ENCODE data around the gene BEND7. TPM values are rescaled to one million over a fixed set of nuclear protein-coding genes. Genes with fewer than 3 reads are reported as not detected.

The BEND7 gene
- total and polyA plus RNA-seq, 2 of the 13 experiments (the other 11 are each of a cell fraction or from before 2014, with no cell fraction given): 14.1 to 17.1 TPM

GRCh38 chr10:13412894-13413293 is 115.9 kb downstream of the BEND7 start:
- no peak overlapping the region for H3K4me2 ChIP-seq (ENCODE audit: low read depth, low read length)
- in situ Hi-C loops (cut with HindIII; ENCODE audit: extremely low pct_ligation_motif_present, low pct_unique_long_range_greater_than_20kb) (loop anchor here (10.0 kb wide), 1 partner anchor 122 kb away; no protein-coding TSS in a partner anchor), intact Hi-C loops (cut with micrococcal nuclease; ENCODE audit: unreplicated experiment) (no loop called here)
- no peak overlapping the region for H3K27ac ChIP-seq (ENCODE audit: extremely low read length, insufficient read depth, low read length)
- TF ChIP-seq ZFP36L2 (CRISPR knock-in tag; IDR thresholded peaks at IDR 0.05) (no peak), DR1 (CRISPR knock-in tag; IDR thresholded peaks at IDR 0.05) (no peak), CERS6 (CRISPR knock-in tag; IDR thresholded peaks at IDR 0.05) (no peak)
- H3K4me3 ChIP-seq (replicated peaks in 1 of 3; ENCODE audit: insufficient read depth in 1 of 3, low read depth in 2 of 3, low read length in 3 of 3): no peak overlapping the region
- FAIRE-seq (no peak), DNase-seq (ENCODE audit: low spot score) (no peak), ATAC-seq (no peak)
- ChIA-PET CTCF (ENCODE audit: low intra/inter-chr PET ratio, low total read pairs) (no interaction called here), POLR2A (no interaction called here)
- H4K20me1 ChIP-seq (ENCODE audit: insufficient read depth, low read length): no peaks in the 10 kb centered on the region
- no peaks in the 10 kb centered on the region; a peak in 1 of 5 replicates for H3K27me3 ChIP-seq (ENCODE audit: control insufficient read depth in 1 of 2, insufficient read depth in 2 of 2, low read length in 2 of 2)
- peaks cover 10% of the 10 kb centered on the region for H3K9me3 ChIP-seq (ENCODE audit: low read length)
- BruUV-seq (replicated peaks): no TSS peak
- H3K9ac ChIP-seq (ENCODE audit: insufficient read depth, low read depth, low read length): no peak overlapping the region
- no peaks in the 10 kb centered on the region for H3K36me3 ChIP-seq (replicated peaks in 1 of 2; ENCODE audit: control insufficient read depth in 1 of 2, insufficient read depth in 2 of 2, low read length in 2 of 2)
- H2AFZ ChIP-seq (ENCODE audit: low read length): no peak overlapping the region
- H3K4me1 ChIP-seq (ENCODE audit: insufficient read depth, low read length): peaks cover 43% of the 10 kb centered on the region
- H3K79me2 ChIP-seq (ENCODE audit: insufficient read depth, low read length): no peaks in the 10 kb centered on the region
- 43% methylated on average over 3 of the region's 3 CpGs for WGBS (ENCODE audit: low lambda C conversion rate)

GRCh38 chr10:13404791-13405190 is 124.0 kb downstream of the BEND7 start:
- Histone ChIP-seq H3K36me3 (replicated peaks in 1 of 2; ENCODE audit: control insufficient read depth in 1 of 2, insufficient read depth in 2 of 2, low read length in 2 of 2) (no peaks in the 10 kb centered on the region), H3K4me1 (ENCODE audit: insufficient read depth, low read length) (peaks cover 10% of the 10 kb centered on the region), H3K27me3 (ENCODE audit: control insufficient read depth in 1 of 2, insufficient read depth in 2 of 2, low read length in 2 of 2) (peaks cover 0 to 3% of the 10 kb centered on the region in 2 experiments; a peak in 1 of 5 replicates), H2AFZ (ENCODE audit: low read length) (no peak overlapping the region), H3K79me2 (ENCODE audit: insufficient read depth, low read length) (no peaks in the 10 kb centered on the region), H3K4me3 (replicated peaks in 1 of 3; ENCODE audit: insufficient read depth in 1 of 3, low read depth in 2 of 3, low read length in 3 of 3) (no peak overlapping the region), H3K9ac (ENCODE audit: insufficient read depth, low read depth, low read length) (no peak overlapping the region), H3K4me2 (ENCODE audit: low read depth, low read length) (no peak overlapping the region), H4K20me1 (ENCODE audit: insufficient read depth, low read length) (no peaks in the 10 kb centered on the region), H3K9me3 (ENCODE audit: low read length) (no peaks in the 10 kb centered on the region), H3K27ac (ENCODE audit: extremely low read length, insufficient read depth, low read length) (no peak overlapping the region)
- CTCF ChIA-PET (ENCODE audit: low intra/inter-chr PET ratio, low total read pairs): no interaction called here
- ATAC-seq (no peak), FAIRE-seq (no peak), DNase-seq (ENCODE audit: low spot score) (no peak)
- POLR2A ChIA-PET: no interaction called here
- in situ Hi-C loops (cut with HindIII; ENCODE audit: extremely low pct_ligation_motif_present, low pct_unique_long_range_greater_than_20kb) (no loop called here), intact Hi-C loops (cut with micrococcal nuclease; ENCODE audit: unreplicated experiment) (no loop called here)
- no TSS peak for BruUV-seq (replicated peaks)
- 3% methylated on average over 4 of the region's 5 CpGs for WGBS (ENCODE audit: low lambda C conversion rate)
- TF ChIP-seq ZNF577 (CRISPR knock-in tag; IDR thresholded peaks at IDR 0.05; ENCODE audit: borderline replicate concordance, low read depth) (no peak), ZNF569 (CRISPR knock-in tag; IDR thresholded peaks at IDR 0.05; ENCODE audit: borderline replicate concordance) (no peak), NFE2L1 (CRISPR knock-in tag; IDR thresholded peaks at IDR 0.05; ENCODE audit: borderline replicate concordance) (no peak), ZNF263 (CRISPR knock-in tag; IDR thresholded peaks at IDR 0.05) (no peak), SOX6 (IDR thresholded peaks at IDR 0.05) (no peak), SOX6 (CRISPR knock-in tag; IDR thresholded peaks at IDR 0.05) (no peak), ZNF615 (CRISPR knock-in tag; IDR thresholded peaks at IDR 0.05; ENCODE audit: borderline replicate concordance) (no peak), HNF1A (IDR thresholded peaks at IDR 0.05; ENCODE audit: low read depth) (no peak), HNF1A (CRISPR knock-in tag; IDR thresholded peaks at IDR 0.05; ENCODE audit: borderline replicate concordance) (no peak), RXRA (CRISPR knock-in tag; IDR thresholded peaks at IDR 0.05) (no peak), ZNF792 (CRISPR knock-in tag; IDR thresholded peaks at IDR 0.05) (no peak)

Measured in HepG2 (cell line).